ENCODE data around the gene ATAT1.

Gene ATAT1

GRCh38 chr6:30684386-30685156 lies 57.9 kb downstream of the ATAT1 start:
- DNase-seq, result no peak

- DNase-seq, result no peak
These were observed 58.7 kb downstream of the ATAT1 start for GRCh38 chr6:30685157-30686008.

GRCh38 chr6:30686009-30686907 lies 59.6 kb downstream of the ATAT1 start, which contains the start of gene PPP1R18:
Gene PPP1R18 (minus strand): TSS chr6:30686645. CDS start chr6:30686018, 627 bp downstream.
- peak in 2 of 3 experiments; percentile 36 to 50 for DNase-seq

- DNase-seq, result peak; percentile 82 to 88 (median 84)
These were observed 60.4 kb downstream of the ATAT1 start for GRCh38 chr6:30686908-30687658.

GRCh38 chr6:30687659-30688431 lies 61.2 kb downstream of the ATAT1 start:
- DNase-seq, result no peak

- no peak for DNase-seq
These were observed 61.9 kb downstream of the ATAT1 start for GRCh38 chr6:30688569-30688968.

- no peak for DNase-seq
These were observed 62.6 kb downstream of the ATAT1 start for GRCh38 chr6:30689022-30689865.

- DNase-seq, result no peak
These were observed 63.3 kb downstream of the ATAT1 start for GRCh38 chr6:30689985-30690384.

- DNase-seq, result peak; percentile 89 to 94 (median 92)
These were observed 63.9 kb downstream of the ATAT1 start, which contains the start of gene NRM for GRCh38 chr6:30690403-30691207. Gene NRM (minus strand): TSS chr6:30690984. CDS start chr6:30690974, 10 bp downstream.

- DNase-seq, result peak in 2 of 3 experiments; percentile 4 to 53
These were observed 64.7 kb downstream of the ATAT1 start for GRCh38 chr6:30691208-30691847.
